GM19452 (cell line): ENCODE measurements around the gene IGF2BP3.

ENCODE experiments used
- ATAC-seq: cut with Tn5 transposase; IDR thresholded peaks from one replicate; pipeline ENCODE4 v1.9.1; 2021; ENCODE audit not compliant: unreplicated experiment

The IGF2BP3 gene

GRCh38 chr7:23298885-23299769 lies 171.2 kb downstream of the IGF2BP3 start, which contains the start of gene MALSU1:
Gene MALSU1 (plus strand): TSS chr7:23299339. CDS start chr7:23299353, 14 bp downstream.
- peak; percentile 99 for ATAC-seq

DNA sequence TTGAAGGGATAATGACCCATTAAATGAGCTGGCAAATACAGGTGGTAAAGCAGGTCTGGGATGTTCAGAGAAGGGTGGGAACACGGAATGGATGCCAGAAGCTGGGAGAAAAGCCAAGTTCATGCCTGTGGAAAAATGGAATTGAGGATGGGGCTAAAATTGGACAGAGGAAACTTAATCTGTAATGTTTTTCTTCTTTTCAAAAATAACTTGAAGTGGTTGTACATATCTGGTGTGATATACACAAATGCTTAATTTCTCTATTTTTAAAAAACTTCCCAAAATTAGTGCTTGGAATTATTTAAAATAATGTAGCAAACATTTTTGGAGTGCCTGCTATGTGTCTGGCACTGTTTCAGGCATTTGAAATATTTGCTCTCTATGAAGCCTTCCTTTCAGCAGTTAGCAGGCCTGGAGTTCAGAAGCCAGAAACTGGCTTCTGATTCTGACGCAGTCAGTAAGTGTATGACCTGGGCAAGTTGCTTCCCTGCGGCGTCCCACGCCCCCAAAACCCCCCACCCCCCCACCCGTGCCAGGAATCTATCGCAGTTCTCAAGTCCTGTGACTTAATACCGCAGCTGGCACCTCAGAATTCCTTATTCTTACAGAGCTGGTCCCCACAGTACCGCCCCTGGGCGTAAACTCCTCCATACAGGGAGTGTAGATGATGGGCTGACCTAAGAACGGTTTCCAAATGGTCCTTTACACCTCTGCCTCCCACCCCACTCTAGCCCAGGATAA lies 172.0 kb downstream of the IGF2BP3 start:
- ATAC-seq = no peak

GRCh38 chr7:23295401-23295697 lies 174.9 kb downstream of the IGF2BP3 start:
- no peak for ATAC-seq

GRCh38 chr7:23294549-23295400 lies 175.5 kb downstream of the IGF2BP3 start:
- ATAC-seq = no peak

- no peak for ATAC-seq
These were observed 176.7 kb downstream of the IGF2BP3 start for GRCh38 chr7:23293500-23294073.

- no peak for ATAC-seq
These were observed 177.7 kb downstream of the IGF2BP3 start for GRCh38 chr7:23292623-23293022.

DNA sequence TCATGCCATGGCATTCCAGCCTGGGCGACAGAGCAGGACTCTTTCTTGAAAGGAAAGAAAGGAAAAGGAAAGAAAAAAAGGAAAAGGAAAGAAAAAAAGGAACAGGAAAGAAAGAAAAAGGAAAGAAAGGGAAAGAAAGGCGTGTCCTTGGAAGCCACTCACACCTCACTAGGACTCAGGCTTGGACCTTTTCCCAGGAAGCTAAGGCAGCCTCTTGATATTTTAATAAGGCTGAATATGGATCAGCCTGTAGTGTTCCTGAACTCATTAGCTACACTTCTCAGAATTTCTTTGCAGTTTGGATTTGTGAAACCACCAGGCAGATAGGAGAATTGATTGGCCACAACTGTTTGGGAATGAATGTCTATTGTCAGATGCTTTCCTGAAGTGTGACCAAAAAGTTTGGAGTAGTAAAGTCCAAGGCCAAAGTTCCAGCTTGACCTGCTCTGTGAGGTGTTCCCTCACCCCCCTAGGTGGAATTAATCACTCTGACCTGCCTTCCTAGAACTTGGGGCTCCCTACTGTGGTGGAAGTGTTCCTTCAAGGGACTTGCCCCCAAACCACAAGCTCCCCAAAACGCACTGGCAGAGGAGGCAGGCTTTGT lies 178.2 kb downstream of the IGF2BP3 start:
- ATAC-seq = no peak

- ATAC-seq = no peak
These were observed 179.3 kb downstream of the IGF2BP3 start for GRCh38 chr7:23290993-23291392.

- no peak for ATAC-seq
These were observed 182.7 kb downstream of the IGF2BP3 start for GRCh38 chr7:23287612-23288011.

- no peak for ATAC-seq
These were observed 184.3 kb downstream of the IGF2BP3 start for GRCh38 chr7:23285657-23286646.

DNA sequence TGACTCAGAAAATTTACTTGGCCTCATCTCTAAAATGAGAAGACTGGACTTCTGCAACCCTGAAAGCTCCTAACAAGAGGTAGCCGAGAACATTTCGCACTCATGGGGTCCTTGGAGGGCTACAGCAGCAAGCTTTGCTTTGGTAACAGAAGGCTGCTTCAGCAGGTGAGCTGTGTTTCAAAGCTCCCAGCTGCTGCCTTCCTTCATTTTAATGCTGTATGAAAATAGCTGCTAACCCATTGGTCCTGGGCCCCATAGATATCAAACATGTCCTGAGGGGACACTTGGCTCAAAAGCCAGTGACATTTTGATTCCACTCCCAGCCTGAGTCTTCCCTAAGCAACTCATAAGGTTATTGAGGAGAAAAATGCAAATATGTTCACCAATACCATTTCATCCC lies 185.4 kb downstream of the IGF2BP3 start:
- ATAC-seq = no peak

GRCh38 chr7:23283086-23283485 lies 187.2 kb downstream of the IGF2BP3 start:
- ATAC-seq = no peak

- no peak for ATAC-seq
These were observed 190.3 kb downstream of the IGF2BP3 start for GRCh38 chr7:23279819-23280525.

DNA sequence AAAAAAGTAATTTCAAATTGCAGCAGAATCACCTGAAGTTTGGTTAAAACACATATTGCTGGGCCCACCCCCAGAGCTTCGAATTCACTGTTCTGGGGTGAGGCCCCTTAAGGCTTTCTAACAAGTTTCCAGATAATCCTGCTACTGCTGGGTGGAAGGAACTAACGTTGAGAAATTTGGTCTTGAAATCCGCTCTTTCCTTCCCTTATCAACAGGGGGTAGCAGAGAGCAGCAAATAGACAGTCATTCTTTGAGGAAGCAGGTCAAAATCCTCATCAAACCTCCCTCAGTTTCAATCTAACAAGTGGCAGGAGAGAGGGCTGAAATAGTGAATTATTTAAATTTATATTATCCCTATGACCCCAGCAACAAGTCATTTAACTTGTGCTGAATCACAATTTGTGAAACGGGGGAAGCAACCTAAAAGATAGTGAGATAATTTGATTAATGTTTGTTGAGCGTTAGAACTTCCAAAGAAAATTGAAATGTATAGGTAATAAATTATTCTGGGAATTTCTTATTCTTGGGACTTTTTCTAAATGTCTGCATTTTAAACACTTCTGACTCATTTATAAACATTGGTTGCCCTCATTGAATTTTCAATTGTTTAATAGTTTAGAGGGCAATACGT lies 192.8 kb downstream of the IGF2BP3 start:
- no peak for ATAC-seq

DNA sequence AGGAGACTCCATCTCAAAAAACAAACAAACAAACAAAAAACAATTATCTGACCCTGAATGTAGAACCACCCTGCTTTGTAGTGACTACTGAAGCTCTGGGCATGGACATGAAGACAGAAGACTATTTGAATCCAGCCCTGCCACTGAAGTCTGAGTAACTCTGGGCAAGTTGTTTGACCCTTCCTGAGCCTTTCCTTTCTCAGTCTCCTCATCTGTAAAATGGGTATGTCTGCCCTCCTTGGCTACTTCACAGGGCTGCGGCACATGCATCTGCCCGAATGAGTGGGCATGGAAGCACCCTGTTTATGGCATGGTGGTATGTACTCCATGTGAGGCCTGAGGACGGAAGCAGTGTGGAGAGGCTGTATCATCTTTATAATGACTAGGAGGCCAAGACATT lies 193.3 kb downstream of the IGF2BP3 start:
- no peak for ATAC-seq

DNA sequence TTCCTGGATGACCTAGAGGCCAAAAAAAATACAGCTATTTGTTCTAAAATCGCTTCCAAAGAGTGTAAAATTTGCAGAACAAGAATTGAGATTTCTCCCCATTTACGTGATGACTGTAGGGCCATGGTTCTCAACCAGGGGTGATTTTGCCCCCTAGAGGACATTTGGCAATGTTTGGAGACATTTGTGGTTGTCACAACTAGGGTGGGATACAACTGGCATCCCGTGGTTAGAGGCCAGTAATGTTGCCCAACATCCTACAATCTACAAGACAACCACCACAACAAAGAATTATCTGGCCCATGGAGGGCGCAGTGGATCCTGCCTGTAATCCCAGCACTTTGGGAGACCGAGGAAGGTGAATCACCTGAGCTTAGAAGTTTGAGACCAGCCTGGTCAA lies 193.9 kb downstream of the IGF2BP3 start:
- ATAC-seq = no peak

DNA sequence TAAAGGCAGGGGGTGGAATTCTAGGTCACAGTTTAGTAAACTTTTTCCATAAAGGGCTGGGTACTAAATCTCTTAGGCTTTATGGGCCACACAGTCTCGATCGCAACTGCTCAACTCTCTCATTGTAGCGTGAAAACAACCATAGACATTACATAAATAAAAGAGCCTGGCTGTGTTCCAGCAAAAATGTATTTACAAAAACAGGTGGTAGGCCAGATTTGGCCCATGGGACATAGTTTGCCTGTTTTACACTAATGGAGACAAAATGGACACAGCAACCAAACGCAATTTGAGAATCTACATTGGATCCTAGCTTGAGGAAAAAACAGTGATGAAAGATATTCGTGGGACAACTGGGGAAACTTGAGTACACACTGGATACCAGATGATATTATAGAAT lies 194.4 kb downstream of the IGF2BP3 start:
- no peak for ATAC-seq

- ATAC-seq = peak; percentile 97
These were observed 197.1 kb downstream of the IGF2BP3 start for GRCh38 chr7:23273141-23273599.
